Ascending aorta (tissue), 2 donors: ENCODE results near the gene STBD1. TPM values are rescaled to one million over a fixed set of nuclear protein-coding genes. Genes with fewer than 3 reads are reported as not detected.

Experiments used
- DNase-seq, 2 donors: peaks; one replicate each; pipeline ENCODE4 v3.0.0-alpha.2; 2019; ENCODE audit warnings: low spot score in 2 of 2
- H3K27ac ChIP-seq, 2 donors: fragments of 200-600 bp; sonication (generic); one replicate each; pipeline ENCODE4 v1.5.1; 2016 to 2017; ENCODE audit warnings: mild to moderate bottlenecking in 1 of 2
- H3K27me3 ChIP-seq: fragments of 200-600 bp; sonication (generic); one replicate; pipeline ENCODE4 v1.5.1; 2017
- H3K36me3 ChIP-seq, 2 donors: fragments of 200-600 bp; sonication (generic); one replicate each; pipeline ENCODE4 v1.5.1; 2016
- H3K4me1 ChIP-seq, 2 donors: fragments of 200-600 bp; sonication (generic); one replicate each; pipeline ENCODE4 v1.5.1; 2016 to 2017; ENCODE audit warnings: mild to moderate bottlenecking in 1 of 2
- H3K4me3 ChIP-seq, 2 donors: fragments of 200-600 bp; sonication (generic); one replicate each; pipeline ENCODE4 v1.5.1; 2016 to 2017; ENCODE audit warnings: mild to moderate bottlenecking in 1 of 2
- H3K9me3 ChIP-seq, 2 donors: fragments of 200-600 bp; sonication (generic); one replicate each; pipeline ENCODE4 v1.5.1; 2016
- CTCF ChIP-seq, 3 experiments: fragments of 200-600 bp in 2 of 3; fragments of 450-650 bp in 1 of 3; sonication (generic) in 2 of 3; IDR thresholded peaks; one replicate each; pipeline ENCODE4 v1.5.1; 2016 to 2019; ENCODE audit warnings: antibody characterized with exemption in 3 of 3, mild to moderate bottlenecking in 1 of 3, moderate library complexity in 1 of 3
- intact Hi-C: fragments of 100-400 bp; cut with DNase I; formaldehyde crosslinking; loops from one replicate; pipeline ENCODE4 v1.15.1; 2023
- total RNA-seq: library from RNA; depleted of rRNA; stranded (reverse); fragments of >200 nt; gene quantifications from one replicate; pipeline ENCODE4 v1.1.0, GENCODE V29; 2016

STBD1 gene
- total RNA-seq, 1 donor from 2014 or later = 19.9 TPM

DNA sequence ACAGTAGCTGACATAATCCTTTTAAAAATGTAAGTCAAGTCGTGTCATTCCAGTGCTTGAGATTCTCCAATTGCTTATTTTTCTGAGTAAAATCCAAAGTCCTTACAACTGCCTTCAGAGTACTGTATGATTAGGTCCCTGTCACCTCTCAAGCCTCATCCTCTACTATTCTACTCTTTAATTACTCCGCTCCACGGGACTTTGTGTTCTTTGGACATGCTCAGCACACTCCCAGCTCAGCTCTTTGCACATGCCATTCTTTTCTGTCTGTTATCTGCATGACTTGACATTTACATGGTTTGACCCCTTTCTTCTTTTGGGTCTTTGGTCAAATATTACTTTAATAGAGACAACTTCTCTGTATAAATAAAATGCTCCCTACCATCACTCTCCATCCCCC is 39.9 kb upstream of the STBD1 start:
- no peak for TF ChIP-seq CTCF (IDR thresholded peaks at IDR 0.05)
- no peak overlapping the region for H3K27ac ChIP-seq
- no peak for DNase-seq
- no peaks in the 10 kb centered on the region for H3K27me3 ChIP-seq
- H3K4me3 ChIP-seq = no peak overlapping the region
- no peaks in the 10 kb centered on the region for H3K4me1 ChIP-seq
- no peaks in the 10 kb centered on the region for H3K9me3 ChIP-seq
- intact Hi-C loops = no loop called here
- no peaks in the 10 kb centered on the region for H3K36me3 ChIP-seq

DNA sequence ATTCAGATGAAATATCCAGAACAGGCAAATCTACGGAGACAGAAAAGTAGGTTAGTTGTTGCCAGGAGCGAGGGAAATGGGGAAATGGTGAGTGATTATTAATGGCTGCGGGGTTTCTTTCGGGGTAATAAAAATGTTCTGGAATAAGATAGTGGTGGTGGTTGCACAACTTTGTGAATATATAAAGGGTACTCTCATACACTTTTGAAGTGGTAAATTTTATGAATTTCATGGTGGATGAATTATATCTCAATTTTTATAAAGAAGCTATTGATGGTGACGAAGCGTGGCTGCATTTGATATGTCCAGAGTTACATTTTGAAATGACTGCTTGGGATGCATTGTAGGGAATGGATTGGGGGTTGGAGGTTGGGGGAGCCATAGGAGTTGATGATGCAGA is 38.7 kb upstream of the STBD1 start:
- TF ChIP-seq CTCF (IDR thresholded peaks at IDR 0.05) = no peak
- Histone ChIP-seq H3K27me3 (no peaks in the 10 kb centered on the region), H3K4me3 (no peak overlapping the region), H3K36me3 (no peaks in the 10 kb centered on the region), H3K9me3 (no peaks in the 10 kb centered on the region), H3K27ac (no peak overlapping the region), H3K4me1 (no peaks in the 10 kb centered on the region)
- DNase-seq = no peak
- intact Hi-C loops = no loop called here

DNA sequence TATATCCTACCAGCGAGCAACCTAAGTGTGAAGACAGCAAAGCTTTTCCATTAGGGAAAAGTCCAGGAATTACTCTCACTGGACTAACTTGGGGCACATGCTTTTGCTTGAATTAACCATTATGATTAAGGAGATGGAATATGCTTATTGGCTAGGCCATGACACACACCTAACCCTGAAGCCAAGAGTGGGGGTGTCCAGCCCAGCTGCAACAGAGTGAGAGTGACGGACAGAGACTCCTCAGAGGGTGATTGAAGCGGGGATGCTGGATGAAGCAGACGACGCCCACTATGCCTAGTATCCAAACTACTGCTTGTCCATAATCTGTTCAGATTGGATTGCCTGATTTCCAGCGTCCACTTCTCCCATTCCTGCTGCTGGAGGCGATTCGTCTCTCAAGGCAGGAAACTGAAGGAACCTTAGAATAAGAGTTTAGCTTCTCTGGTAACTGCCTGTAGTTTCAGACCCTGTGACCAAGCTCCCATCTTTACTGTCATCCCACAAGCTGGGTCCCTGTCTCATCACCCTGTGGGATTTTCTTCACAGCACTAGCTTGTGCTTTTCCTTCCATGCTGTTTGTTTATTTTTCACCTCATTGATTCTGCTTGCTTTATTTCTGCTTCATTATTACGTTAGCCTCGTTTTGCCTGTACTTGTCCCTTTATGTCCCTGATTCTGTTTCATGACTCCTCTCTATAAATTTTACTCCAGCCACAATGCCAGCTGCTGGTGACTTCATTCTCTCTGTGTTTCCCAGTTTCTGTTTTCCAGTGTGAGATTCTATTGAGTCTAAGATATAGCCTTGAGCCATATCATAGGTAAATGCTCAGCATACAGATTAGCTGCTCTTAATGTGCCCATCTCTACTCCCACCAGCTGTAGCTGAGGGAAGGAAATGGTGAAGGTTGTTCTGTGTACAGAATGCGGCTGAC is 36.0 kb upstream of the STBD1 start:
- TF ChIP-seq CTCF (IDR thresholded peaks at IDR 0.05) = no peak
- no peak overlapping the region for H3K4me3 ChIP-seq
- DNase-seq = no peak
- intact Hi-C loops = no loop called here
- H3K4me1 ChIP-seq = no peaks in the 10 kb centered on the region
- no peak overlapping the region for H3K27ac ChIP-seq
- no peaks in the 10 kb centered on the region for H3K36me3 ChIP-seq
- H3K27me3 ChIP-seq = no peaks in the 10 kb centered on the region
- H3K9me3 ChIP-seq = no peaks in the 10 kb centered on the region

DNA sequence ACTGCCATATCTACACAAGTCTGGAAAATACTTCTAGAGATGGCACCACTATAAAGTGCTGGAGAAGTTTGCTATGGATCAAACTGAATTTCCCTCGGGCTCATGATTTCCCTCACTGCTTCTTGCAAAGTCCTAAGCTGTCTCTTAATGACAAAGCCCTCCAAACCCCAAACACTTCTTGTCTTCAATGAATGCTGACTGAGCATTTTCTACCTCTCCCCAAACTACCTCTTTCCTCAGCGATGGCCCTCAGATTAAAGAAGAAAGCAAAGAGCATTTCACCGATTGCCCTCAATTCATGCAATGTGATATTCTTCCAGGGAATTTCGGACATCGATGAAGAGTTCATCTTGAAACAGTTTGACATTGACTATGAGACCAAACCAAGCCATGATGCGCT is 35.3 kb upstream of the STBD1 start:
- H3K9me3 ChIP-seq = no peaks in the 10 kb centered on the region
- TF ChIP-seq CTCF (IDR thresholded peaks at IDR 0.05) = no peak
- no peaks in the 10 kb centered on the region for H3K27me3 ChIP-seq
- intact Hi-C loops = no loop called here
- no peak for DNase-seq
- no peak overlapping the region for H3K27ac ChIP-seq
- H3K4me3 ChIP-seq = no peak overlapping the region
- no peaks in the 10 kb centered on the region for H3K36me3 ChIP-seq
- H3K4me1 ChIP-seq = no peaks in the 10 kb centered on the region

DNA sequence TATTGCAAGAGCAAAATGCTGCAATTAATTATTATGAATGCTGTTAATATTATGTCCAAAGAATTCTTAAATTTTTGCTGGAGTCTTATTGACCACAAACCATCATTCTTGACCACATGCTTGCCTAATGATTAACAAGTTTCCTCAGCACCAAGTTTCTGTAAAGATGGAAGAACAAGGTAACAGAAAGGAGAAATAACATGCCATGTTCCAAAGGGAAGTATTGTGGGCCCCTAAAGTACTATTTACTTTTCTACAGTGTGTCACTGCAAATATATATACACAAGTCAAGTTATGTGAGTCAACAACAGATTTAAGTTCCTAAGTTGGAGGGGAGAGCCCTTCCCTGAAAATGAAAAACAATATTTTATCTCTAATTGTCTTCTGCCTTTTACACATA is 34.5 kb upstream of the STBD1 start:
- no peak for DNase-seq
- TF ChIP-seq CTCF (IDR thresholded peaks at IDR 0.05) = no peak
- H3K27me3 ChIP-seq = no peaks in the 10 kb centered on the region
- no peaks in the 10 kb centered on the region for H3K4me1 ChIP-seq
- H3K27ac ChIP-seq = no peak overlapping the region
- H3K9me3 ChIP-seq = no peaks in the 10 kb centered on the region
- intact Hi-C loops = no loop called here
- H3K4me3 ChIP-seq = no peak overlapping the region
- H3K36me3 ChIP-seq = no peaks in the 10 kb centered on the region
